ENCODE measurements around the gene SUMF1. TPM values are rescaled to one million over a fixed set of nuclear protein-coding genes. Genes with fewer than 3 reads are reported as not detected.

SUMF1 gene
- polyA plus RNA-seq, 3 donors, result 25.7 to 80.4 (median 74.2) TPM

DNA sequence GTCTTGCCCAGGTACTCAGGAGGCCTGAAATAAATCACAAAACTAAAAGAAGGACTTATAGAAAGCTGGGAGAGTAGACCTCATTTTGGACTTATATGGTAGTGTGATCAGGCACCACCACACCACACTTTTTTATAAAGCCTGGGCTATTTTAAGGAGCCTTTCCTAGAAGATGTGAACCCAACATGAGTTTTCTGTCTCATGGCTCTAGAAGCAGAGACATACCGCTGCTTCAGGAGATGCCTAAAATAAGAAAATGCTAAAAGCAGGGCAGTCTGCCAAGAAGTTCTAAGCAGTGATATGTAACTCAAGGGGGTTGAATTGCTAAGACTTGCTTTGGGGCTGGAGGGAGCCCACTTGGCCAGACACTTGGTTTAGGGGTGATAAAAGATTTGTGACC is 49.6 kb downstream of the SUMF1 start:
- H3K9me3 Mint-ChIP-seq, result no peaks in the 10 kb centered on the region
- Histone ChIP-seq H3K4me1 (ENCODE audit: control insufficient read depth in 1 of 2, insufficient read depth in 2 of 2, low read length in 2 of 2) (peaks cover 10 to 12% of the 10 kb centered on the region in 2 donors), H2AFZ (ENCODE audit: insufficient read depth, low read depth, low read length, poor library complexity, severe bottlenecking) (no peak overlapping the region), H4K20me1 (ENCODE audit: insufficient read depth, low read length) (no peaks in the 10 kb centered on the region), H3K9me3 (replicated peaks in 1 of 2; ENCODE audit: control insufficient read depth in 1 of 2, insufficient read depth in 1 of 2, low read length in 2 of 2) (no peaks in the 10 kb centered on the region), H3K79me2 (ENCODE audit: insufficient read depth, low read length) (peaks cover 6% of the 10 kb centered on the region), H3K27ac (ENCODE audit: low read depth in 1 of 2, low read length in 2 of 2) (no peak overlapping the region), H3K9ac (ENCODE audit: insufficient read depth, low read length, poor library complexity, severe bottlenecking) (no peak overlapping the region), H3K4me2 (replicated peaks; ENCODE audit: extremely low read depth, low read length, poor library complexity, severe bottlenecking) (no peak overlapping the region), H3K36me3 (replicated peaks in 1 of 2; ENCODE audit: control insufficient read depth in 1 of 2, insufficient read depth in 2 of 2, low read length in 2 of 2) (peaks cover 63 to 74% of the 10 kb centered on the region in 2 donors), H3K27me3 (ENCODE audit: control insufficient read depth in 2 of 2, insufficient read depth in 2 of 2, low read length in 2 of 2) (no peaks in the 10 kb centered on the region), H3K4me3 (replicated peaks in 1 of 3; ENCODE audit: low read depth in 2 of 3, low read length in 3 of 3) (no peak overlapping the region)
- intact Hi-C loops (cut with micrococcal nuclease), result no loop called here
- H3K36me3 Mint-ChIP-seq, result peaks cover 62 to 83% of the 10 kb centered on the region in 2 donors
- peaks cover 13% of the 10 kb centered on the region for H3K4me1 Mint-ChIP-seq
- H3K27me3 Mint-ChIP-seq (ENCODE audit: low read depth in 3 of 3), result peaks cover 0 to 2% (median 0%) of the 10 kb centered on the region in 3 donors
- no peak overlapping the region for H3K4me3 Mint-ChIP-seq
- WGBS (ENCODE audit: insufficient coverage), result no CpG with 5 or more reads among the region's 1 CpG
- DNase-seq, result no peak
- peak overlapping the region in 3 of 7 donors; percentile 44 to 86 (median 70) for H3K27ac Mint-ChIP-seq
- TF ChIP-seq, protein P1, sequence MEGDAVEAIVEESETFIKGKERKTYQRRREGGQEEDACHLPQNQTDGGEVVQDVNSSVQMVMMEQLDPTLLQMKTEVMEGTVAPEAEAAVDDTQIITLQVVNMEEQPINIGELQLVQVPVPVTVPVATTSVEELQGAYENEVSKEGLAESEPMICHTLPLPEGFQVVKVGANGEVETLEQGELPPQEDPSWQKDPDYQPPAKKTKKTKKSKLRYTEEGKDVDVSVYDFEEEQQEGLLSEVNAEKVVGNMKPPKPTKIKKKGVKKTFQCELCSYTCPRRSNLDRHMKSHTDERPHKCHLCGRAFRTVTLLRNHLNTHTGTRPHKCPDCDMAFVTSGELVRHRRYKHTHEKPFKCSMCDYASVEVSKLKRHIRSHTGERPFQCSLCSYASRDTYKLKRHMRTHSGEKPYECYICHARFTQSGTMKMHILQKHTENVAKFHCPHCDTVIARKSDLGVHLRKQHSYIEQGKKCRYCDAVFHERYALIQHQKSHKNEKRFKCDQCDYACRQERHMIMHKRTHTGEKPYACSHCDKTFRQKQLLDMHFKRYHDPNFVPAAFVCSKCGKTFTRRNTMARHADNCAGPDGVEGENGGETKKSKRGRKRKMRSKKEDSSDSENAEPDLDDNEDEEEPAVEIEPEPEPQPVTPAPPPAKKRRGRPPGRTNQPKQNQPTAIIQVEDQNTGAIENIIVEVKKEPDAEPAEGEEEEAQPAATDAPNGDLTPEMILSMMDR (IDR thresholded peaks at IDR 0.05), result no peak

DNA sequence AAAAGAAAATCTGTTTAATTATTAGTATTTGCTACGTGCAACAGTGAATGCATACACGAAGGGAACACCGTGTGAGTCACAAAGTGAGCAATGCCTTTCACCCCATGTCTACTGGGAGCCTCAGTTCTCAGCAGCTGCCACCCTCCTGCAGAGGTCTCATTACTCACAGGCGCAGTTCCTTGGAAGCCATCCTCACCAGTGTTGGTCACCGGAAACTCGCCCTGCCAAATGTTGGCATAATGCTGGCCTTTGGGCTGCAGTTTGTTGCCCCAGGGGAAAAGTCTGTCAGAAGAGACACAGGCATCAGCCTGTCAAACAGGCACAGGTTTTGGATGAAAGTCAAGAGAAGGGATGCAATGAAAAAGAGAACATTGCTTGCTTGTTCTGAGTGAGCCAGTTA is 50.1 kb downstream of the SUMF1 start:
- H4K20me1 ChIP-seq (ENCODE audit: insufficient read depth, low read length), result no peaks in the 10 kb centered on the region
- H3K9me3 Mint-ChIP-seq, result no peaks in the 10 kb centered on the region
- H3K4me2 ChIP-seq (replicated peaks; ENCODE audit: extremely low read depth, low read length, poor library complexity, severe bottlenecking), result no peak overlapping the region
- peak in 1 of 3 donors; percentile 16 for DNase-seq
- no peak overlapping the region for H3K27ac ChIP-seq (ENCODE audit: low read depth in 1 of 2, low read length in 2 of 2)
- TF ChIP-seq, protein P1 (IDR thresholded peaks at IDR 0.05), result no peak
- no peaks in the 10 kb centered on the region for H3K27me3 ChIP-seq (ENCODE audit: control insufficient read depth in 2 of 2, insufficient read depth in 2 of 2, low read length in 2 of 2)
- peaks cover 65 to 86% of the 10 kb centered on the region in 2 donors for H3K36me3 Mint-ChIP-seq
- H3K9ac ChIP-seq (ENCODE audit: insufficient read depth, low read length, poor library complexity, severe bottlenecking), result no peak overlapping the region
- peaks cover 6% of the 10 kb centered on the region for H3K79me2 ChIP-seq (ENCODE audit: insufficient read depth, low read length)
- peaks cover 11% of the 10 kb centered on the region for H3K4me1 Mint-ChIP-seq
- WGBS (ENCODE audit: insufficient coverage), result 100% methylated on average over 4 of the region's 6 CpGs
- peak overlapping the region in 3 of 7 donors; percentile 19 to 63 (median 56) for H3K27ac Mint-ChIP-seq
- H2AFZ ChIP-seq (ENCODE audit: insufficient read depth, low read depth, low read length, poor library complexity, severe bottlenecking), result no peak overlapping the region
- H3K4me3 ChIP-seq (replicated peaks in 1 of 3; ENCODE audit: low read depth in 2 of 3, low read length in 3 of 3), result no peak overlapping the region
- H3K9me3 ChIP-seq (replicated peaks in 1 of 2; ENCODE audit: control insufficient read depth in 1 of 2, insufficient read depth in 1 of 2, low read length in 2 of 2), result no peaks in the 10 kb centered on the region
- H3K4me3 Mint-ChIP-seq, result no peak overlapping the region
- intact Hi-C loops (cut with micrococcal nuclease), result no loop called here
- H3K27me3 Mint-ChIP-seq (ENCODE audit: low read depth in 3 of 3), result peaks cover 0 to 2% (median 0%) of the 10 kb centered on the region in 3 donors
- H3K4me1 ChIP-seq (ENCODE audit: control insufficient read depth in 1 of 2, insufficient read depth in 2 of 2, low read length in 2 of 2), result peaks cover 10 to 12% of the 10 kb centered on the region in 2 donors
- peaks cover 68 to 79% of the 10 kb centered on the region in 2 donors for H3K36me3 ChIP-seq (replicated peaks in 1 of 2; ENCODE audit: control insufficient read depth in 1 of 2, insufficient read depth in 2 of 2, low read length in 2 of 2)
